D721Med (cell line): Measurements from ENCODE around the gene CDH23.

Experiments
- DNase-seq: peaks from one replicate; pipeline ENCODE4 v3.0.0; 2011; ENCODE audit warnings: low spot score; ENCODE audit not compliant: insufficient read length
- FAIRE-seq: peaks from 2 replicates; lab custom pipeline; 2011; peaks lifted over from hg19 to GRCh38; lab: Jason Lieb, UNC
- CTCF ChIP-seq: IDR thresholded peaks from 2 replicates; pipeline ENCODE4 v1.5.1; 2012; ENCODE audit warnings: mild to moderate bottlenecking, control low read depth; ENCODE audit not compliant: insufficient read depth; ENCODE audit errors: missing control alignments

CDH23 gene

GRCh38 chr10:71860243-71861029, 463.7 kb downstream of the CDH23 start:
- FAIRE-seq (no peak), DNase-seq (no peak)

GRCh38 chr10:71863203-71863602, 466.5 kb downstream of the CDH23 start:
- TF ChIP-seq CTCF: no peak
- no peak for DNase-seq
- FAIRE-seq: no peak

More at GRCh38 chr10:71860243-71861029, 463.7 kb downstream of the CDH23 start:
- TF ChIP-seq CTCF: no peak

- no peak for FAIRE-seq
- DNase-seq: no peak
- no peak for TF ChIP-seq CTCF
Measured at GRCh38 chr10:71864911-71865361, 468.2 kb downstream of the CDH23 start.
